ENCODE results near the gene RNU1-3. TPM values are rescaled to one million over a fixed set of nuclear protein-coding genes. Genes with fewer than 3 reads are reported as not detected.
"Not testable (repeated sequence)": the region's sequence is repeated elsewhere in the genome, so short reads cannot be mapped to it uniquely, and the experiment has no call there.

Gene RNU1-3
- total and polyA plus RNA-seq, 4 experiments from 2014 or later = 3,010 to 3,866 TPM; not detected in 2

DNA sequence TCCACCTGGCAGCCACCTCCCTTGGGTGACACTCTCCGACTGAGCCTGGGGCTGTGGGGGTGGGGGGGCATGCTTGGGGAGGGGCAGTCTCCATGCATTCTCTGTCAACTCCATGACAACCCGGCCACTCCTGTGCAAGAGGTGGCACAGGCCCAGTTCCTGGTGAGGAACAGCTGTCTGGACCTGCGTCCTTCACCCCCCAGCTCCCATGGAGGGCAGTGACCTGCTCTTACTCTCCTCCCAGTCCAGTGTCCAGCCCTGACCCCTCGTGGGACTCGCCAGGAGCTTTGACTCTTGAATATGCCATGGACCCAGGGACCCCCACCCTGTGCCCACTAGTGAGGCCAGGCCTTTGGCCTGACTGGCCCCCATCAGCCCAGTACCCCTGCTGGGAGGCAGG is 35.5 kb upstream of the RNU1-3 start:
- intact Hi-C loops (cut with micrococcal nuclease); H3K27me3 Mint-ChIP-seq; H3K27ac Mint-ChIP-seq; H3K27me3 ChIP-seq (ENCODE audit: insufficient read depth, low read length); H3K36me3 Mint-ChIP-seq; H3K27ac ChIP-seq (ENCODE audit: low read depth, low read length); H3K36me3 ChIP-seq (ENCODE audit: insufficient read depth, low read length); H3K4me1 ChIP-seq (ENCODE audit: insufficient read depth, low read length); H3K9me3 Mint-ChIP-seq; DNase-seq; H3K4me1 Mint-ChIP-seq; H3K9me3 ChIP-seq (ENCODE audit: control insufficient read depth in 1 of 2, low read length in 2 of 2); H3K4me3 ChIP-seq (ENCODE audit: low read length in 2 of 2): not testable (repeated sequence)
- H3K4me3 Mint-ChIP-seq = peak overlapping the region in 1 of 8 donors; percentile 52
- ChIA-PET POLR2A (ENCODE audit: partially characterized antibody) (interaction anchor here (2.3 kb wide), 1 partner anchor 202 kb away, joined by 7 read pairs; no protein-coding TSS in a partner anchor), CTCF (ENCODE audit: partially characterized antibody) (interaction anchor here (1.4 to 1.7 kb wide), 2 partner anchors 8 to 77 kb away, joined by 5 read pairs; no protein-coding TSS in a partner anchor)

DNA sequence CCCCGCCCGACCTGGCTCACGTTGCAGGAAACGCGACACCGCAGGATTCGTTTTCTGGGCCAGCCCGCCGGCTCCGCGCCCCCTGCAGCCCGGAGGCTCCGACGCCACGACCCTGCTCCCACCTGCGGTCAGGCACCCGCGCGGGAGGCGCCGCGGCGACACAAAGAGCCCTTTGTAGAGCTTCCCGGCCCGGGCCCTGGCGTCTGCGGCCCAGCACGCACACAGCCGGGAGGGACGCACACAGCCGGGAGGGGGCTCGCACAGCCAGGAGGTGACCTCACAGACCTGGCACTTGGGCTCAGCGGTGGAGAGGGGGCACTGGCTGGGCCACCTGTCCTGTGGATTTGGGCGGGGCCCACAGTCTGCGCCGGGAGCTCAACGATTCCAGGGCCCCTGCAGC is 34.4 kb upstream of the RNU1-3 start:
- H3K27me3 Mint-ChIP-seq; H3K4me3 Mint-ChIP-seq; H3K4me1 Mint-ChIP-seq; H3K27ac Mint-ChIP-seq; intact Hi-C loops (cut with micrococcal nuclease); H3K36me3 Mint-ChIP-seq; H3K9me3 Mint-ChIP-seq; H3K4me1 ChIP-seq (ENCODE audit: insufficient read depth, low read length); H3K27ac ChIP-seq (ENCODE audit: low read depth, low read length); H3K9me3 ChIP-seq (ENCODE audit: control insufficient read depth in 1 of 2, low read length in 2 of 2); H3K4me3 ChIP-seq (ENCODE audit: low read length in 2 of 2); DNase-seq; H3K27me3 ChIP-seq (ENCODE audit: insufficient read depth, low read length); H3K36me3 ChIP-seq (ENCODE audit: insufficient read depth, low read length): not testable (repeated sequence)
- CTCF ChIA-PET (ENCODE audit: partially characterized antibody) = interaction anchor here (0.9 to 1.4 kb wide), 5 partner anchors 8 to 80 kb away, joined by 3 to 5 read pairs (median 4); no protein-coding TSS in a partner anchor
- POLR2A ChIA-PET (ENCODE audit: partially characterized antibody) = interaction anchor here (0.7 to 2.3 kb wide), 2 partner anchors 57 to 204 kb away, joined by 3 to 7 read pairs; no protein-coding TSS in a partner anchor

DNA sequence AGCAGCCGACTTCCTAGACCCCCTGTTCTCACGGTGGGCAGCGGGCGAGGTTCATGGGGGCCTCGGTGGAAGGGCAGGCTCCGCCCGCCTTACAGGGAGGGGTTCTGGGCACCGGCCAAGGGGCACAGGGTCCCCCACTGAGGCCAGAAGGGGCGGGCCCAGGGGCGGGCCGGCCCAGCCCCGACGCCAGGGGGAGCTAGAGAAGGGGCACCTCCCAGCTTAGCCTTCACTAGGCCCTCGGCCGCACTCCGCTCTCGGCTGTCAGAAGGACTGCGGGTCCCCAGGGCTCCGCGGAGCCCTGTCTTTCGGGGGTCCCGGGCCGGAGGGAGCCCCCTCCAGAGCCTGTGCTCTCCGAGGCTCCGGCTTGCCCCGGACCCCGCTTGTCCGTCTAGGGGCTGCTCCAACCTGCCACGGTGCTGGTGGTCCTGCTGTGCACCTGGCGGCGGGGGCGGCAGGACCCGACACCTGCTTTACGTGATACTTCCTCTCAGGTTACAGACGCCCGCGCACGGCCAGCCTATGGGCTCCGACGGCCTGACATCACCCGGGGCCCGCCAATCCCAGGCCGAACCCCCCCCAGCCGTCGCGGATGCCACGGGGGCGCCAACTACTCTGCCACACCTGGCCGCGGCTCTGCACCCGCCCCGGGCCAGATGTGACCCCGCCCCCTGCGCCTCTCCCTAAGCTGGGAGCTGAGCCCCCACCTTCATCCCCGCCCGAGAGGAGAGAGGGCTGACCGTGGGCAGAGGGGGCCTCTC is 33.6 kb upstream of the RNU1-3 start:
- H3K9me3 Mint-ChIP-seq; DNase-seq; intact Hi-C loops (cut with micrococcal nuclease); H3K27ac Mint-ChIP-seq; H3K9me3 ChIP-seq (ENCODE audit: control insufficient read depth in 1 of 2, low read length in 2 of 2); H3K27me3 ChIP-seq (ENCODE audit: insufficient read depth, low read length); H3K27ac ChIP-seq (ENCODE audit: low read depth, low read length); H3K4me3 Mint-ChIP-seq; H3K4me1 ChIP-seq (ENCODE audit: insufficient read depth, low read length); H3K36me3 ChIP-seq (ENCODE audit: insufficient read depth, low read length); H3K27me3 Mint-ChIP-seq; H3K4me1 Mint-ChIP-seq; H3K4me3 ChIP-seq (ENCODE audit: low read length in 2 of 2); H3K36me3 Mint-ChIP-seq: not testable (repeated sequence)
- ChIA-PET CTCF (ENCODE audit: partially characterized antibody) (interaction anchor here (0.7 to 2.2 kb wide), 5 partner anchors 9 to 79 kb away, joined by 3 to 13 read pairs (median 4); no protein-coding TSS in a partner anchor), POLR2A (ENCODE audit: partially characterized antibody) (interaction anchor here (2.3 kb wide), 1 partner anchor 204 kb away, joined by 7 read pairs; no protein-coding TSS in a partner anchor)

DNA sequence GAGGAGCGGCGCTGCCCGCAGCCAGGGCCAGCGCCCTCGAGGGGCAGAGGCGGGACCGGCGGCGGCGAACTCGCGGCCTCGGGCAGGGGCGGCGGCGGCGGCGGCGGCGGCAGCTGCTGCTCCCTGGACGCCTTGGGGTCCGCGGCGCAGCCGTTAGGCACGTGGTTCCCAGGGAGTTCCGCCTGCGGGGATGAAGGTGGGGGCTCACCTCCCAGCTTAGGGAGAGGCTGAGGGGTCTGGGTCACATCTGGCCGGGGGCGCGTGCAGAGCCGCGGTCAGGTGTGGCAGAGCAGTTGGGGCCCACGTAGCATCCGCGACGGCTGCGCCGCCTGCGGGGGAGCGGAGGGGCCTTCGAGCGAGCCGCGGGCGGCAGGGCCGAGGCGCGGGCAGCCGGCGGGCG is 32.7 kb upstream of the RNU1-3 start:
- H3K4me3 ChIP-seq (ENCODE audit: low read length in 2 of 2); DNase-seq; intact Hi-C loops (cut with micrococcal nuclease); H3K4me1 Mint-ChIP-seq; H3K27ac Mint-ChIP-seq; H3K4me1 ChIP-seq (ENCODE audit: insufficient read depth, low read length); H3K36me3 Mint-ChIP-seq; H3K27me3 Mint-ChIP-seq; H3K9me3 Mint-ChIP-seq; H3K9me3 ChIP-seq (ENCODE audit: control insufficient read depth in 1 of 2, low read length in 2 of 2); H3K36me3 ChIP-seq (ENCODE audit: insufficient read depth, low read length); H3K27ac ChIP-seq (ENCODE audit: low read depth, low read length); H3K4me3 Mint-ChIP-seq; H3K27me3 ChIP-seq (ENCODE audit: insufficient read depth, low read length): not testable (repeated sequence)
- POLR2A ChIA-PET (ENCODE audit: partially characterized antibody) = interaction anchor here (1.4 kb wide), 1 partner anchor 8 kb away, joined by 3 read pairs; no protein-coding TSS in a partner anchor
- CTCF ChIA-PET (ENCODE audit: partially characterized antibody) = interaction anchor here (0.7 to 2.2 kb wide), 4 partner anchors 9 to 203 kb away, joined by 3 to 13 read pairs (median 3); no protein-coding TSS in a partner anchor

DNA sequence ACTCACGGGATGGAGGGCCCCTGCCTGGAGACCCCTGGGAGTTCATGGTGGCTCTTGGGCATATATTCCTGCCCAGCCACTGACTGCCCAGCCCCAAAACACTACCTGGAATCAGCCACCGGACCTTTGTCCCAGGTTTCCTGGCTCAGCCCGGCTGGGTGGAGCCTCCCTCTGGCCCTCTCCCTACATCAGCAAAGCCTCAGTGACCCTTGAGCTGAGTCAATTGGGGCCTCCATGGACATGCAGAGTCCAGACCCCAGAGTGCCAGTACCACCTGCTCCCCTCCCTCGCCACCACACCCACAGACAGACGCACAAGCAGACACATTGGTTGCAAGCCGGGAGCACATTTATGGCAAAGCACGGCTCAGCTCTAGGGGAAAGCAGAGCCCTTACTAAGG is 30.4 kb upstream of the RNU1-3 start:
- H3K4me1 ChIP-seq (ENCODE audit: insufficient read depth, low read length); H3K4me3 ChIP-seq (ENCODE audit: low read length in 2 of 2); intact Hi-C loops (cut with micrococcal nuclease); H3K9me3 Mint-ChIP-seq; DNase-seq; H3K36me3 Mint-ChIP-seq; CTCF ChIA-PET (ENCODE audit: partially characterized antibody); H3K36me3 ChIP-seq (ENCODE audit: insufficient read depth, low read length); H3K27me3 ChIP-seq (ENCODE audit: insufficient read depth, low read length); H3K27ac Mint-ChIP-seq; H3K27me3 Mint-ChIP-seq; POLR2A ChIA-PET (ENCODE audit: partially characterized antibody); H3K9me3 ChIP-seq (ENCODE audit: control insufficient read depth in 1 of 2, low read length in 2 of 2); H3K4me3 Mint-ChIP-seq; H3K4me1 Mint-ChIP-seq; H3K27ac ChIP-seq (ENCODE audit: low read depth, low read length): not testable (repeated sequence)

DNA sequence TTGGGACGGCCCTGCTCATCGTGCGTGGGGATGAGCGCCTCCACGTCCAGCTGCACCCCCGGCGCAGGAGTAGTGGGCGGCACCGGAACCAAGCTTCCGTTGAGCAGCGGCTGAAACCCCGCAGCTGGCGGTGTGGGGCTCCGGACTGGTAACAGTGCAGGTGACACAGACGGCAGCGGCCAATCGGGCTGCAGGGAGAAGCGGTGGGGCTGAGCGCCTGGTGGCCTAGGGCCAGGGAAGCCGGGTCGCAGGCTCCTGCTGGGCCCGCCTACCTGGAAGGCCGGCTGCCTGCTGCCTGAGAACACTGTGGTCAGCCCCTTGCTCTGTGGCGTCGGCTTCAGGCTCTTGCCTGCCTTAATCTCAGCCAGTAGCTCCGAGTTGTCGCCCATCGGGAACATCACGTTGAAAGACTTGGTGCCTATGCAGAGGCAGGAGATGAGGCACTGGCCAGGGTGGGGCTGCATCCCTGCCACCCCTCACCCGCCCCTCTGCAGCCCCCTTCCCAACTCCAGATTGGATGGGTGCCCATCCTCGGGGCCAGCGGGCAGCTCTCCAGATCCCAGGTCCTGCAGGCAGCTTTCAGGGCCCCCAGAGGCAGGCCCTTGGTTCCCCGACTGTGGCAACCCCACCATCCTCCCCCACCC is 29.9 kb upstream of the RNU1-3 start:
- H3K4me1 ChIP-seq (ENCODE audit: insufficient read depth, low read length); POLR2A ChIA-PET (ENCODE audit: partially characterized antibody); H3K9me3 Mint-ChIP-seq; H3K27me3 ChIP-seq (ENCODE audit: insufficient read depth, low read length); H3K9me3 ChIP-seq (ENCODE audit: control insufficient read depth in 1 of 2, low read length in 2 of 2); H3K27ac ChIP-seq (ENCODE audit: low read depth, low read length); H3K27me3 Mint-ChIP-seq; H3K36me3 Mint-ChIP-seq; intact Hi-C loops (cut with micrococcal nuclease); H3K4me3 Mint-ChIP-seq; DNase-seq; H3K27ac Mint-ChIP-seq; H3K4me3 ChIP-seq (ENCODE audit: low read length in 2 of 2); H3K36me3 ChIP-seq (ENCODE audit: insufficient read depth, low read length); H3K4me1 Mint-ChIP-seq: not testable (repeated sequence)
- CTCF ChIA-PET (ENCODE audit: partially characterized antibody) = interaction anchor here (1.4 kb wide), 1 partner anchor 13 kb away, joined by 4 read pairs; no protein-coding TSS in a partner anchor

DNA sequence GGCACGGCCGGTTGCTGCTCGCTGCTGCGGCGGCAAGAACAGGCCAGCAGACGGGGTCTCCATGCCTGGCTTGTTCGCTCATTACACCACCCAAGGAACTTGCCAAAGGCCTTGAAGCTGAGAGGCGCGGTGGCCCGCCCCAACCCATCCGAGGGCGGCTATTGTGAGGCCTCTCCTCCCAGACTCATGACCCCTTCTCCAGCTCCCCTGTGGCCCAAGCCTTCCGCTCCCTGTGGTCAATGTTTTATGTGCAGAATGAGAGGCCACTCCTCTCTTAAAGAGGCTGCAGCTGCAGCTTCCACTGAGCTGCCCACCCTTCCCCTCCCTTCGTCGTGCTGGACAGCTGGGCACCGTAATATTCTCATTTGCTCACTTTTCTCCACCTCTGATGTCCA is 27.6 kb upstream of the RNU1-3 start:
- H3K27me3 Mint-ChIP-seq; H3K9me3 Mint-ChIP-seq; POLR2A ChIA-PET (ENCODE audit: partially characterized antibody); H3K36me3 Mint-ChIP-seq; H3K4me3 ChIP-seq (ENCODE audit: low read length in 2 of 2); intact Hi-C loops (cut with micrococcal nuclease); H3K27ac Mint-ChIP-seq; H3K9me3 ChIP-seq (ENCODE audit: control insufficient read depth in 1 of 2, low read length in 2 of 2); H3K4me1 Mint-ChIP-seq; H3K27ac ChIP-seq (ENCODE audit: low read depth, low read length); H3K36me3 ChIP-seq (ENCODE audit: insufficient read depth, low read length); H3K4me1 ChIP-seq (ENCODE audit: insufficient read depth, low read length); DNase-seq; H3K27me3 ChIP-seq (ENCODE audit: insufficient read depth, low read length): not testable (repeated sequence)
- H3K4me3 Mint-ChIP-seq = peak overlapping the region in 1 of 8 donors; percentile 57
- CTCF ChIA-PET (ENCODE audit: partially characterized antibody) = interaction anchor here (0.9 kb wide), 1 partner anchor 12 kb away, joined by 3 read pairs; no protein-coding TSS in a partner anchor

All from CD4-positive, alpha-beta memory T cell (primary cell).